ENCODE results near the gene TRIM17.

Gene TRIM17

DNA sequence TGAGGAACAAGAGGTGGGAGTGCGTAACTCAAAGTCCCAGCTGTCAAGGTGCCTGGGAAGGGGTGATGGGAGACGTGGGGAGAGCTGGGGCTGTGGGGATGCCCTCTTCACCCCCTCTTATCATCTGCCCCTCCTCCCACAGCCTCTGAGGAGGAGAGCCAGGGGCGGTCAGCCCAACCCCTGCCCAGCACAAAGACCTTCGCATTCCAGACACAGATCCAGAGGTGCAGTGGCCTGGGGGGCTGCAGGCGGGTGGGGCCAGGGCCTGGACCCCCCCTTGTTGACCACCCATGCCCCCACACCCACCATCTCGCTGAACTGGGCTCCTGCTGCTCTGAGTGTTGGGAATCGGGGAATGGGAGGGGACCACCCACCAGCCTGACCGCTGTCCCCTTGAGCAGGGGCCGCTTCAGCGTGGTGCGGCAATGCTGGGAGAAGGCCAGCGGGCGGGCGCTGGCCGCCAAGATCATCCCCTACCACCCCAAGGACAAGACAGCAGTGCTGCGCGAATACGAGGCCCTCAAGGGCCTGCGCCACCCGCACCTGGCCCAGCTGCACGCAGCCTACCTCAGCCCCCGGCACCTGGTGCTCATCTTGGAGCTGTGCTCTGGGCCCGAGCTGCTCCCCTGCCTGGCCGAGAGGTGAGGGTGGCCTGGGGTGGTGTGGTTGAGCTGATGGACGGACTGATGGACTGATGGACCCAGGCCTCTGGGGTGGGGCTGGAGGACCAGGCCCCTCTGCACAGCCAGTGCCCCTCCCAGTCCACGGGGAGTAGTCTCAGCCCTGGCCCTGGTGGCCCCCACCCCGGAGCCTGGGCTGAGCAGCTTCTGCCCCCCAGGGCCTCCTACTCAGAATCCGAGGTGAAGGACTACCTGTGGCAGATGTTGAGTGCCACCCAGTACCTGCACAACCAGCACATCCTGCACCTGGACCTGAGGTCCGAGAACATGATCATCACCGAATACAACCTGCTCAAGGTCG is 39.7 kb downstream of the TRIM17 start:
- DNase-seq, result no peak

DNA sequence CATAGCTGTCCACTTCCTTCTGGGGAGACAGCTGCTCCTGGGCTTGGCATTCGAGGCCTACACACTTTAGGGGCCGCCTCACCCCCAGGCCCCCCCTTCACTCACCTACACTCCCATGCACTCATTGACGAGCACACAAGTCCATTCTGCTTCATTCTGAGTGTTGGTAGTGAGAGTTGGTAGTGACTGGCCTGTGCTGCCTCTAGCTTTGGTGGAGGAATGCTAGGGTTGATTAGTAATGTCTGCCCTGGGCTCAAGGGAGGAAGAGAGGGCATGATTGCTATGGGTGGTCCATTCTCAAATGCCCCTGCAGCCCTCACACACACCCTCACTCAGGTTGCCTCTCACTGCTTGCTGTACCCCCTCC is 40.4 kb downstream of the TRIM17 start:
- no peak for DNase-seq

DNA sequence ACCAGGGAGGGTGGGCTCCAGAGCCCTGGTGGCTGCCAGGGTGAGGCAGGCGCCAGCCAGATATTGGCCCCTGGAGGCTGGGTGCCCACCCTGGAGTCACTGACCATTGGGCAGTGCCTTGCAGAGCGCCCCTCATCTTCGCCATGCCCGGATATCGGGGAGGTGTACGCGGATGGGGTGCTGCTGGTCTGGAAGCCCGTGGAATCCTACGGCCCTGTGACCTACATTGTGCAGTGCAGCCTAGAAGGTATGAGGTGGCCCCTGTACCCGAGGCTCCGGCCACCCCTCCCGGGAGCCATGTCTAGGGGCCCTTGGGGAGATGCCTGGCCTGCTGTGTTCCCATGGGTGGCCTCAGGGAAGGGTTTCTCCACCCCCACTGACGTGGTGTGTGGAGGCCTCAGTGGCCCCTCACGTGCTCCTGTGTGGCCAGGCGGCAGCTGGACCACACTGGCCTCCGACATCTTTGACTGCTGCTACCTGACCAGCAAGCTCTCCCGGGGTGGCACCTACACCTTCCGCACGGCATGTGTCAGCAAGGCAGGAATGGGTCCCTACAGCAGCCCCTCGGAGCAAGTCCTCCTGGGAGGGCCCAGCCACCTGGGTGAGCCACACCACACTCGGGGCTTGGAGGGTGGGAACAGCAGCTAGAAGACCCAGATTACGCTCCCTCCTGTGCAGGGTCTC is 40.9 kb downstream of the TRIM17 start:
- DNase-seq, result no peak

DNA sequence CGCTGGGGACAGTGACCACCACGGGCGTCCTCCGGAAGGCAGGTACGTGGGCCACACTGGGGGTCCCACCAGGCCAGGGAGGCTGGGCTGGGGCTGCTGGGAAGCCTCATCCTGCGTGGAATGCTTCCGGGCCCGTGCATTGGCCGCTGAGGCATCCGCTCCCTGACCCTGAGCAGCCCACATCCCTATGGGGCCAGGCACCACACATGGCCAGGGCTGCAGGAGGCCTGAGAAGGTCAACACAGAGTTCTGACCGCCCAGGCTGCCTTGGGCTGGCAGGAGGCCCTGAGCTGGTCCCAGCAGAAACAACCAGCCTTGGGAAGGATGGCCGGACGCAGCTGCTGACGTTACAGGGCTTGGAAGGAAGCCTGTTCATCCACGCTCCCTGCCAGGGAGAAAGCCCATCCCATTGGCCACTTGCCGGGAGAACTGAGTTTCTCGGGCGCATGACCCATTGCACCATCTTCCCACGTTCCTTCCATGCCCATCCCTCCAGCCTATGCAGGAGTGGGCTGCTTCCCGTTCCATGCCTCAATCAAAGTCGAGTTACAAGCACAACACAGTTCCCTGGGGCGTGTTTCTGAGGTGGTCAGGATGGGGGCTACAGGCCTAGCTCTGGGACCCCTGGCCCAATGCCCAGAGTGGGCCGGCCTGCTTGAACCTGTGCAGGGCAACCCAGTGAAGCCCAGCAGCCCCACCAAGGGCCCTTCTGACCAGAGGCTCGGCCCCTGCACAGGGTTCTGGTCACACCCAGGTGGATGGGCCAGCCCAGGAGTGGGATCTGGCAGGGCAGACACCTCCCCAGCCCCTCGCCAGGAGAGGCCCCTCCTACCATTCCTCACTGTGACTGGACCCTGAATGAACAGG is 41.7 kb downstream of the TRIM17 start:
- no peak for DNase-seq

DNA sequence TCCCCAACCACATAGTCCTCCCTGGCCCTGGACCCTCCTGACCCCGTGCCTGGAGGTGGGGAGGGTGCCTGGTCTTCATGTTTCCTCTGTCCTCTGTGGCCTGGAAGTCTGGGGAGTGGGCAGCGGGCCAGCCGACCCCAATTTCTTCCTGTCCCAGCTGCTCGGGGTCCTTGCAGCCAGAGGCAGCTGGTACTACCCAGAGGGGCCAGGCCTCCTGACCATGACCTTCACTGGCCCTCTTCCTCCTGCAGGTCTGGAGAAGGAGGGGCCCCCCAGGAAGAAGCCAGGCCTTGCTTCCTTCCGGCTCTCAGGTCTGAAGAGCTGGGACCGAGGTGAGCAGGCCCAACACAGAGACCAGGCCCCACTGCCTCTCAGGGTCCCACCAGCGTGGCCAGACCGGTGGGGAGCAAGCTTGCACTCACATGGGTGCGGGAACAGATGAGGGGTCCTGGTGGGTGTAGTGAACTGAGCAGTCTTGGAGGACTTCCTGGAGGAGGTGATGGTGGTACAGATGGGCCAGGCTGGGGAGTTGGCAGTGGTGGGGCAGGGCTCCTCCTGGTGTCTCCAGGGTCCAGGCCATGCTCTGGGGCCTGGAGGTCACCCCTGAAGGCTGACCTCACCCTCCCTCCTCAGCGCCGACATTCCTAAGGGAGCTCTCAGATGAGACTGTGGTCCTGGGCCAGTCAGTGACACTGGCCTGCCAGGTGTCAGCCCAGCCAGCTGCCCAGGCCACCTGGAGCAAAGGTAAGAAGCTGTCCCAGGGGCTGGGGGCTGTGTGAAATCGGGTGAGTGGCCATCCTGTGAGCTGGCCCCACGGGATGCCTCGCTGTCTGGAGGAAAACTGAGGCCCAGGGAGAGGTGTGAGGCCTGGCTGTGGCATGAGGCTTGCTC is 42.7 kb downstream of the TRIM17 start:
- no peak for DNase-seq

DNA sequence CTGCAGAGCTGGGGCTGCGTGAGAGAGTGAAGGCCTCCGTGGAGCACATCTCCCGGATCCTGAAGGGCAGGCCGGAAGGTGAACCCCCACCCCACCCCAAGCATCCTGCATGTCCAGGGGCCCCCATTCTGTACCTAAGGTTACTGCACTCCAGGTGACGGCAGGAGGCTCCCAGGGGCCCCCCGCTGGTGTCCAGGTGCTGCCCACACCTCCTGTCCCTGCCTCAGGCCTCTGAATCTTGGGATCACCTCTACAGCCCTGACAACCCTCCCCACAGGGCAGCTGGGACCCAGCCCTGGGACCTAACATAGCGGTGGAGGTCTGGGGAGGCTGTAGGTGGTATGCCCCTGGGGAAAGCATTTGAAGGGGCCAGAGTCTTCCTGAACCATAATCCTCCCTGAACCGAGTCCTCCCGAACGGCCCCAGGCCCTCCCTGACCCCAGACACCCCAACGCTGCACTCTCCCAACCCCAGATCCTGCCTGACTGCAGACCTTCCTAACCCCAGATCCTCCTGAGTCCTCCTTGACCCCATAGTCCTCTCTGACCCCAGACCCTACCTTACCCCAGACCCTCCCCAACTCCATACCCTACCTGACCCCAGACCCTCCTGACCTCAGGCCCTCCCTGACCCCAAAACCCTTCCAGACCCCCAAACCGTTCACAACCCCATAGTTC is 43.5 kb downstream of the TRIM17 start:
- DNase-seq, result no peak

DNA sequence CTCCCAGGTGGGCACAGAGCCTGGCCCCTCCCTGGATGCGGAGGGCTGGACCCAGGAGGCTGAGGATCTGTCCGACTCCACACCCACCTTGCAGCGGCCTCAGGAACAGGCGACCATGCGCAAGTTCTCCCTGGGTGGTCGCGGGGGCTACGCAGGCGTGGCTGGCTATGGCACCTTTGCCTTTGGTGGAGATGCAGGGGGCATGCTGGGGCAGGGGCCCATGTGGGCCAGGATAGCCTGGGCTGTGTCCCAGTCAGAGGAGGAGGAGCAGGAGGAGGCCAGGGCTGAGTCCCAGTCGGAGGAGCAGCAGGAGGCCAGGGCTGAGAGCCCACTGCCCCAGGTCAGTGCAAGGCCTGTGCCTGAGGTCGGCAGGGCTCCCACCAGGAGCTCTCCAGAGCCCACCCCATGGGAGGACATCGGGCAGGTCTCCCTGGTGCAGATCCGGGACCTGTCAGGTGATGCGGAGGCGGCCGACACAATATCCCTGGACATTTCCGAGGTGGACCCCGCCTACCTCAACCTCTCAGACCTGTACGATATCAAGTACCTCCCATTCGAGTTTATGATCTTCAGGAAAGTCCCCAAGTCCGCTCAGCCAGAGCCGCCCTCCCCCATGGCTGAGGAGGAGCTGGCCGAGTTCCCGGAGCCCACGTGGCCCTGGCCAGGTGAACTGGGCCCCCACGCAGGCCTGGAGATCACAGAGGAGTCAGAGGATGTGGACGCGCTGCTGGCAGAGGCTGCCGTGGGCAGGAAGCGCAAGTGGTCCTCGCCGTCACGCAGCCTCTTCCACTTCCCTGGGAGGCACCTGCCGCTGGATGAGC is 44.3 kb downstream of the TRIM17 start:
- DNase-seq, result no peak

DNA sequence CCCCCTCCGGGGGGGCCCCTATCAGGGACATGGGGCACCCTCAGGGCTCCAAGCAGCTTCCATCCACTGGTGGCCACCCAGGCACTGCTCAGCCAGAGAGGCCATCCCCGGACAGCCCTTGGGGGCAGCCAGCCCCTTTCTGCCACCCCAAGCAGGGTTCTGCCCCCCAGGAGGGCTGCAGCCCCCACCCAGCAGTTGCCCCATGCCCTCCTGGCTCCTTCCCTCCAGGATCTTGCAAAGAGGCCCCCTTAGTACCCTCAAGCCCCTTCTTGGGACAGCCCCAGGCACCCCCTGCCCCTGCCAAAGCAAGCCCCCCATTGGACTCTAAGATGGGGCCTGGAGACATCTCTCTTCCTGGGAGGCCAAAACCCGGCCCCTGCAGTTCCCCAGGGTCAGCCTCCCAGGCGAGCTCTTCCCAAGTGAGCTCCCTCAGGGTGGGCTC is 44.9 kb downstream of the TRIM17 start:
- no peak for DNase-seq

DNA sequence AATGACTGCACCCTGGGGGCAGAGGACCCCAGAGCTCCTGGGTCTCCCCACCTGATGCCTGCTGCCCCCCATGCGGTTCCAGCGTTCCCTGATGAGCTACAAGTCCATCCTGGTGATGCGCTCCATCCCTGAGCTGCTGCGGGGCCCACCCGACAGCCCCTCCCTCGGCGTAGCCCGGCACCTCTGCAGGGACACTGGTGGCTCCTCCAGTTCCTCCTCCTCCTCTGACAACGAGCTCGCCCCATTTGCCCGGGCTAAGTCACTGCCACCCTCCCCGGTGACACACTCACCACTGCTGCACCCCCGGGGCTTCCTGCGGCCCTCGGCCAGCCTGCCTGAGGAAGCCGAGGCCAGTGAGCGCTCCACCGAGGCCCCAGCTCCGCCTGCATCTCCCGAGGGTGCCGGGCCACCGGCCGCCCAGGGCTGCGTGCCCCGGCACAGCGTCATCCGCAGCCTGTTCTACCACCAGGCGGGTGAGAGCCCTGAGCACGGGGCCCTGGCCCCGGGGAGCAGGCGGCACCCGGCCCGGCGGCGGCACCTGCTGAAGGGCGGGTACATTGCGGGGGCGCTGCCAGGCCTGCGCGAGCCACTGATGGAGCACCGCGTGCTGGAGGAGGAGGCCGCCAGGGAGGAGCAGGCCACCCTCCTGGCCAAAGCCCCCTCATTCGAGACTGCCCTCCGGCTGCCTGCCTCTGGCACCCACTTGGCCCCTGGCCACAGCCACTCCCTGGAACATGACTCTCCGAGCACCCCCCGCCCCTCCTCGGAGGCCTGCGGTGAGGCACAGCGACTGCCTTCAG is 45.5 kb downstream of the TRIM17 start:
- DNase-seq, result no peak

DNA sequence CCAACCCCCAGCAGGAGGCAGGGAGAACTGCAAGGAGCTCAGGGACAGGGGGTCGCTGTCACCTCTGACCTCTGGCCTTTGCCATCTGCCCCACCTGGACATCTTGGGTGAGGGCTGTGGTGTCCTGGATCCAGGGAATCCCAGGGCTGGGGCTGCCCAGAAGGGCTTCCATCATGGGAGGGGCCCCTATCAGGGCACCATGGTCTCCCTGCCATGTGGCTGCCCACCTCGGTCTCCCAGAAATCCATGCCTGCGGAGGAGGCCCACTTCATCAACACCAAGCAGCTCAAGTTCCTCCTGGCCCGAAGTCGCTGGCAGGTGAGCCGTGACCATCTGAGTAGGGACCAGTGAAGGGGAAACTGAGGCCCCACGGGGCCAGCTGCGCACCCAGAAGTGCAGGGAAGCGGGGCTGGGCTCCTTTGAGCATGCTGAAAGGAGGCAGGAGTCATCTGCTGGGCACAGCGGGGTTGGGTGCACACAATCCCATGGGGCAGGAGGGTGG is 46.2 kb downstream of the TRIM17 start:
- DNase-seq, result no peak

DNA sequence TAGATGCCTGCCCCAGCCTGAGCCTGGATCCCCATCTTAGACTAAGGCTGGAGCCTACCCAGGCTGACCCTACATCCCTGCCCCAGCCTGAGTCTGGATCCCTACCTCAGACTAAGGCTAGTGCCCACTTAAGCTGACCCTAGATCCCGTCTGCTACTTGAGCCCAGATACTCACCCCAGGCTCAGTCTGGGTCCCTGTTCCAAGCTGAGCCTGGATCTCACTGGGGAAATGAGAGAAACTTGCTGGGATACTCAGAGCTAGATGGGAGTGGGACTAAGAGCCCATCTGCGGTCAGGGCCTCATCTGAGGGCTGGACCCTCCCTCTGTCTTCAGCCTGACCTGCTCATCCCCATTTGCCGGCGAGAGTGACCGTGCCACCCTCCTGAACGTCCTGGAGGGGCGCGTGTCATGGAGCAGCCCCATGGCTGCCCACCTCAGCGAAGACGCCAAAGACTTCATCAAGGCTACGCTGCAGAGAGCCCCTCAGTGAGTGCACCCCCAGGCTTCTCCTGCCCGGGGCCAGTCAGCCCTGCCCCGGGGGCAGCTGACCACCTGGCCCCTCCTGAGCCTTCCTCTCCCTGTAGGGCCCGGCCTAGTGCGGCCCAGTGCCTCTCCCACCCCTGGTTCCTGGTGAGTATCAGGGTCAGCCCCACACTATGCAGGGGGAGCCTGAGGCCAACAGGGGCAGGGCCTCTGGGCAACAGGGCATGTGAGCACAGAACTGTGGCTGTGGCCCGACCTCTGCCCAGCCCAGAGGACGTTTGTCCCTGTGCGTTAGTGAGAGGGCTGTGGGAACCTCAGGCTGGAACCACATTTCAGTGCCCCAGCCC is 46.8 kb downstream of the TRIM17 start:
- no peak for DNase-seq

DNA sequence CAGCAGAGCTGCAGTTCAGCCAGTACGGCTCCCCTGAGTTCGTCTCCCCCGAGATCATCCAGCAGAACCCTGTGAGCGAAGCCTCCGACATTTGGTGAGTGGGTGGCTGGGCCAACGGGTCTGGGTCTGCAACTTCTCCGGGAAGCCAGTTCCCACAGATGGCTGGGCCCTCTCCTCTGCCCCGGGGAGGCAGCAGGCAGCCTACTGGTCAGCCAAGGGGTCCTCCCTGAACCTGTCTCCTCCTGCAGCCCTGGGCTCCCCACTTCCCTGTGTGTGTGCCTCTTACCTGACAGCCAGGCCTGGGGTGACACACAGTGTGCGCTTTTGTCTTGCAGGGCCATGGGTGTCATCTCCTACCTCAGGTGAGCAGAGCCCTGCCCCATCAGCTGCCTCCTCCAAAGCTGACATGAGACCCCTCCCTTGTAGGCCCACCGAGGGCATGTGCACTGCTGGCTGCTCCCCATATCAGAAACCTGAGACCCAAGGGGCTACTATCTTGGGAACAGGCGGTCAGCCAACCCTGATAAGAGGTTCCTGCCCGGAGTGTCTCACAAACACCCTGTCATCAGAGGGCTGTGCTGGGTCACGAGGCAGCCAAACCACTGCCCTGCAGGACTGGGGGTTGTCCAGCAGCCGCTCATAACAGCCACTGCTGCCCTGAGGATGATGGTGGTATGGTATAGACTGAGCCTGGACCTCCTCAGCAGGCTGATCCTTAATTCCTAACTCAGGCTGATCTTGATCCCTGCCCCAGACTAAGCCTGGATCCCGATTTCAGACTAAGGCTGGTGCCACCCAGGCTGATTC is 47.7 kb downstream of the TRIM17 start:
- no peak for DNase-seq

DNA sequence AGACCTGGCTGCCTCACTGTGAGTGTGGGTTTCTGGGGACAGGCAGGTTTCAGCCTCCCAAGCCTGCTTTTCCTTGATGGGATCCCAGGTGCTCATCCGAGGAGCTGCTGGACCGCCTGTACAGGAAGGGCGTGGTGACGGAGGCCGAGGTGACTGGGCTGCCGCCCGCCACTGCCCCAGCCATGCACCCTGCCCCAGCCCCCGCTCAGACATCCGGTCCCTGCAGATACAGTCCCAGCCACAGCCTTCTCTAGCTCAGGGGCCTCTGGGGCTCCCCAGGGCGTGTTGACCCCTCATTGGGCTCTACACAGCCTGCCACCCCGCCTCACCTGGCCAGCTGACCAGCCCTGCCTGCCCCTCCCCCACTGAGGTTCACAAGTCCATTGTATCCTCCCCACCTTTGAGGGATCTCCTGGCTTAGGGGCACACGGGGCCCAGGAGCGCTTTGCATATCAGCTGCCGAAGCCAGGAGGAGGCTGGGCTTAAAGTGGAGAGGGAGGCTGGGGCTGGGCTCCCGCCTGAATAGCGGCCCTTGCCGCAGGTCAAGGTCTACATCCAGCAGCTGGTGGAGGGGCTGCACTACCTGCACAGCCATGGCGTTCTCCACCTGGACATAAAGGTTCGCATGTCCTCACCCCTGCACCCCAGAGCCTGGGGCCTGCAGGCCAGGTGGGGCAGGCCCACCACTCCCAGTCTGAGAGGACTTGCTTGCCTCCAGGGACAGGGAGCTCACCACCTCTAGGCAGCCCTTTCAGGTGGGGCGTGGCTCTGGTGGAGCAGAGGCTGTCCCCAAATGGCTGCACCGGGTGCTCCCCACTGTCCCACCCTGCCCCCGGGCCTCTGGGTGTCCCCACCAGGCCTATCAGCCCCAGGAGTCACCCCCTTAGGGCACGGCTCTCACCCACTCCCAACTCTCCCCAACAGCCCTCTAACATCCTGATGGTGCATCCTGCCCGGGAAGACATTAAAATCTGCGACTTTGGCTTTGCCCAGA is 48.6 kb downstream of the TRIM17 start:
- DNase-seq, result no peak

DNA sequence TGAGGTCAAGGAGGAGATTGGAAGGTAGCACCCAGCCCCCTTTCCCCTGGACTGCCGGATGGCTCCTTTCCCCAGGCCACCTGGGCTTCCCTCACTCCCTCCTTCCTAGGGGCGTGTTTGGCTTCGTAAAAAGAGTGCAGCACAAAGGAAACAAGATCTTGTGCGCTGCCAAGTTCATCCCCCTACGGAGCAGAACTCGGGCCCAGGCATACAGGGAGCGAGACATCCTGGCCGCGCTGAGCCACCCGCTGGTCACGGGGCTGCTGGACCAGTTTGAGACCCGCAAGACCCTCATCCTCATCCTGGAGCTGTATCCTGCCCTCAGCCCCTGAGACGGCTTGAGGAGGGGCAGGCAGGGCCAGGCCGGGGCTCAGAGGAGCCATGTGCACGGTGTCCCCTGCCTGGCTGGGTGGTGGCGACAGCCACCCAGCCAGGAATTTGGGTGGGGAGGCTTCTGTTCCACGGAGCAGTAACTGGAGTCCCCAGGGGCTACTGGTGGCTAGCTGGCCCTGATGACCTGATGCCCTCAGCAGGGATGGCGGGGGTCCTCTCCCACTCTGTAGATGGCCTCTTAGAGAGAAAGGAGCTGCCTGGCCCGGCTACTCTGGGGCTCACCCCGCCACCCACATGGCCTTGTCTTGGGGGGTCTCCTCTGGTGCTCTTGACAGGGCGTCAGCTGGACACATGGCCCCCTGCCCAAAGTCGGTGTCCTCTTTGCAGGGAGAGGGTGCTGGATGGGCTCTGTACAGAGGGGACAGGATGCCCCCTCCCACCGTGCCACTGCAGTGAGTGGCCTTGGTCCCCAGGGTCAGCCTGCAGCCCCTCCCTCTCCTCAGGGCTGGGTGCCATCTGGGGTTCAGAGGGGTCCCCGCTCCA is 49.6 kb downstream of the TRIM17 start:
- DNase-seq, result no peak
